ENCODE measurements around the gene TBC1D8. TPM values are rescaled to one million over a fixed set of nuclear protein-coding genes. Genes with fewer than 3 reads are reported as not detected.

The TBC1D8 gene
- total RNA-seq, 1 experiment from 2014 or later, result 29.8 TPM

DNA sequence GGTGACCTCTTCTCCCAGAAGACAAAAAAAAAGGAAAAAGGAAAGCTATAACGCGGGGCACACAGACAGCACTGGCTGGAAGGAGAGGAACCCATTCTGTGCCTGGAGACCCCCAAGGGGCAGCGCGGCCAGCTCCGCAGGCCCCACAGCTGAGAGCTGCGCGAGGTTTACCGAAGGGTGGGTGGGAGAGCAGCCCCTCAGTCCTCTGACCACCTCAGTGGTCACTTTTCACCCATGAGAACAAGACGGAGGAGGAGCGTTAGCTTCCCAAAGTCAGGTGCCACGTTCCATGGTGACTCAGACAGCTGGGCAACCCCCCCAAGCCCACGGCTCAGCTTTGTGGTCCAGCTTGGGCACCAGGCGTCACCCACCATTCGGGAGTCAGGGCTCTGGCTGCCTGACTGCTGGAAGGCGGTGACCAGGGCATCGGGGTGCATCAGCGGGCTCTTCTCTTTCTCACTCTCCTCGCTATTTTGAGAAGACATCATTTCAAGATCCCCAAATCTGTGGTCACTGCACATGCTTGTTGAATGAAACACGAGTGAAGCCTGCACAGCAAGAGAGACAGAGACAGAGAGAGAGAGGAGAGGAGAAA, 113.9 kb downstream of the TBC1D8 start:
- Histone ChIP-seq H3K27me3 (ENCODE audit: control insufficient read depth, insufficient read depth, low read length) (no peaks in the 10 kb centered on the region), H3K36me3 (replicated peaks; ENCODE audit: control insufficient read depth, insufficient read depth, low read length) (peaks cover 11% of the 10 kb centered on the region), H3K4me3 (ENCODE audit: insufficient read depth, low read depth, low read length) (no peak overlapping the region)
- DNase-seq, result no peak

GRCh38 chr2:101036562-101036961, 114.6 kb downstream of the TBC1D8 start:
- no peak overlapping the region for H3K4me3 ChIP-seq (ENCODE audit: insufficient read depth, low read depth, low read length)
- H3K36me3 ChIP-seq (replicated peaks; ENCODE audit: control insufficient read depth, insufficient read depth, low read length), result peaks cover 12% of the 10 kb centered on the region
- DNase-seq, result peak; percentile 60
- H3K27me3 ChIP-seq (ENCODE audit: control insufficient read depth, insufficient read depth, low read length), result no peaks in the 10 kb centered on the region

GRCh38 chr2:101032084-101032776, 119.0 kb downstream of the TBC1D8 start:
- H3K4me3 ChIP-seq (ENCODE audit: insufficient read depth, low read depth, low read length), result no peak overlapping the region
- no peak for DNase-seq
- peaks cover 17% of the 10 kb centered on the region for H3K36me3 ChIP-seq (replicated peaks; ENCODE audit: control insufficient read depth, insufficient read depth, low read length)
- no peaks in the 10 kb centered on the region for H3K27me3 ChIP-seq (ENCODE audit: control insufficient read depth, insufficient read depth, low read length)

- DNase-seq, result no peak
- Histone ChIP-seq H3K36me3 (replicated peaks; ENCODE audit: control insufficient read depth, insufficient read depth, low read length) (peaks cover 17% of the 10 kb centered on the region), H3K4me3 (ENCODE audit: insufficient read depth, low read depth, low read length) (no peak overlapping the region), H3K27me3 (ENCODE audit: control insufficient read depth, insufficient read depth, low read length) (no peaks in the 10 kb centered on the region)
Measured at GRCh38 chr2:101030866-101031554, 120.2 kb downstream of the TBC1D8 start.

GRCh38 chr2:101027852-101028251, 123.3 kb downstream of the TBC1D8 start:
- no peak for DNase-seq
- H3K4me3 ChIP-seq (ENCODE audit: insufficient read depth, low read depth, low read length), result no peak overlapping the region

GRCh38 chr2:101026923-101027469, 124.2 kb downstream of the TBC1D8 start:
- peak; percentile 36 for DNase-seq
- no peak overlapping the region for H3K4me3 ChIP-seq (ENCODE audit: insufficient read depth, low read depth, low read length)
- peaks cover 10% of the 10 kb centered on the region for H3K36me3 ChIP-seq (replicated peaks; ENCODE audit: control insufficient read depth, insufficient read depth, low read length)

More at GRCh38 chr2:101027852-101028251, 123.3 kb downstream of the TBC1D8 start:
- Histone ChIP-seq H3K36me3 (replicated peaks; ENCODE audit: control insufficient read depth, insufficient read depth, low read length) (peaks cover 10% of the 10 kb centered on the region), H3K27me3 (ENCODE audit: control insufficient read depth, insufficient read depth, low read length) (no peaks in the 10 kb centered on the region)

GRCh38 chr2:101026253-101026701, 124.9 kb downstream of the TBC1D8 start:
- peak; percentile 59 for DNase-seq
- peaks cover 14% of the 10 kb centered on the region for H3K36me3 ChIP-seq (replicated peaks; ENCODE audit: control insufficient read depth, insufficient read depth, low read length)
- no peaks in the 10 kb centered on the region for H3K27me3 ChIP-seq (ENCODE audit: control insufficient read depth, insufficient read depth, low read length)
- no peak overlapping the region for H3K4me3 ChIP-seq (ENCODE audit: insufficient read depth, low read depth, low read length)

More at GRCh38 chr2:101026923-101027469, 124.2 kb downstream of the TBC1D8 start:
- no peaks in the 10 kb centered on the region for H3K27me3 ChIP-seq (ENCODE audit: control insufficient read depth, insufficient read depth, low read length)

DNA sequence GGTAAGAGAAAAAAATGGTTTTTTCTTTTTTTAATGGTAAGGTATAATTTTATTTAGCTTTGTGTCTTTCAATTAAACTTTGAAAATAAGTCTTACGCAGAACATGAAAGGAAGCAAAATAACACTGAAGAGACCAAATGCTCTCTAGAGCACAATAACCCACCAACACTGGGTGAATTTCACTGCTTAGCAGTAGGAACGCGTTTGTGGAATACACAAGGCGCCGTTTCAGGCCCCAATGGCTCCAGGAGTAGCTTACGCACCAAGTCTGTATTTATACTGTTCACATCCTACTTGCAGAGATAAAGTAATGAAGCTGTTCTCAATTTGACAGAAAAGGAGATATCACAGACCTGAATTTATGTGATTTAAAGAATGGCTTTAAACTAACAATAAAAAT, 125.6 kb downstream of the TBC1D8 start:
- DNase-seq, result no peak
- H3K36me3 ChIP-seq (replicated peaks; ENCODE audit: control insufficient read depth, insufficient read depth, low read length), result peaks cover 15% of the 10 kb centered on the region
- no peak overlapping the region for H3K4me3 ChIP-seq (ENCODE audit: insufficient read depth, low read depth, low read length)
- no peaks in the 10 kb centered on the region for H3K27me3 ChIP-seq (ENCODE audit: control insufficient read depth, insufficient read depth, low read length)

- Histone ChIP-seq H3K36me3 (replicated peaks; ENCODE audit: control insufficient read depth, insufficient read depth, low read length) (peaks cover 16% of the 10 kb centered on the region), H3K27me3 (ENCODE audit: control insufficient read depth, insufficient read depth, low read length) (no peaks in the 10 kb centered on the region), H3K4me3 (ENCODE audit: insufficient read depth, low read depth, low read length) (no peak overlapping the region)
- DNase-seq, result no peak
Measured at GRCh38 chr2:101023327-101024107, 127.7 kb downstream of the TBC1D8 start.

- Histone ChIP-seq H3K27me3 (ENCODE audit: control insufficient read depth, insufficient read depth, low read length) (no peaks in the 10 kb centered on the region), H3K4me3 (ENCODE audit: insufficient read depth, low read depth, low read length) (no peak overlapping the region), H3K36me3 (replicated peaks; ENCODE audit: control insufficient read depth, insufficient read depth, low read length) (peaks cover 19% of the 10 kb centered on the region)
- DNase-seq, result no peak
Measured at GRCh38 chr2:101022221-101022620, 129.0 kb downstream of the TBC1D8 start.

DNA sequence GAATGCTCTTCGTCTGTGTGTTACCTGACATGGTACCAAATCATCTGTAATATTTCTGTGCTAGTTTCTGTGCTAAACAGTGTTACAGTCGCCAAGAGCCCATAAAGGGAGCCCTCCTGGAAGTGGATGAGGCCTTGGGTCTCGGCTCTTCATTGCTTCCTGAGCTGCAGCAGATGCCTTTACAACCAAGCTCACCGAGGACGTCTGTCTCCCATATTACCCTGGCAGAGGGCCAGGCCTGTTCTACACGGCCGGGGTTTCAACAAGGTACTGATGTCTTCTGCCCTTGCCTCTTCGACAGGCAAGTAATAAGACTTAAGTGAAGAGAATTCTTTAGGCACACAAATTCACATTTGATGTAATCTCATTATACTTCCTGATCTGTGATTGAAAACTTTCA, 132.2 kb downstream of the TBC1D8 start:
- Histone ChIP-seq H3K27me3 (ENCODE audit: control insufficient read depth, insufficient read depth, low read length) (no peaks in the 10 kb centered on the region), H3K36me3 (replicated peaks; ENCODE audit: control insufficient read depth, insufficient read depth, low read length) (peaks cover 20% of the 10 kb centered on the region), H3K4me3 (ENCODE audit: insufficient read depth, low read depth, low read length) (no peak overlapping the region)
- DNase-seq, result no peak

- Histone ChIP-seq H3K36me3 (replicated peaks; ENCODE audit: control insufficient read depth, insufficient read depth, low read length) (peaks cover 22% of the 10 kb centered on the region), H3K27me3 (ENCODE audit: control insufficient read depth, insufficient read depth, low read length) (no peaks in the 10 kb centered on the region), H3K4me3 (ENCODE audit: insufficient read depth, low read depth, low read length) (no peak overlapping the region)
- DNase-seq, result no peak
Measured at GRCh38 chr2:101017371-101017770, 133.8 kb downstream of the TBC1D8 start.

DNA sequence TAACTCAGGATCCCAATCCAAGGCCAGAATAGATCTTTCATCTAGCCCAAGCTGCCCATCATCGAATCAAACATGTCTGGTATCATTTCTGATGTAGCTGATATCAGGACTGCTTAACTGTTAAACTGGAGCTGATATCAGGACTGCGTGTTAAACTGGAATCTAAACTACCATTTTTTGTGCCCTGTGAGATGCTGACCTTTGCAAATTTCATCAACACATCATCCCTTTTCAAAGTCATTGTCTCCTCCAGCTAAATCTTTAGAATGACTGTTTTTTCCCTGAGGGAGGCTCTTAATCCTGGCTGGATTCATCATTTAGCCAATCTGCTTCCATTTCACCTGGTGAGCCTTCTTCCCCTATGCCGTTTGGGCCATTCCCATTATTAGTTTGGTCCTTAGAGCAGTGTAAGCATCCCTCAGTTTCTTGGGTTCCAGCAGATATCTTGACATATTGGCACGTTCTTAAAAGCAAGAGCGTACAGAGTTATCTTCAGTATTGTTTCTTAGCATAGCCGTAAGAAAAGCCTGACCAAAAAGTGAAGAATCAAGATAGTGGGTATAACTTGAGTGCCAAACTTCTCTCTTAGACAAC, 136.8 kb downstream of the TBC1D8 start:
- no peaks in the 10 kb centered on the region for H3K27me3 ChIP-seq (ENCODE audit: control insufficient read depth, insufficient read depth, low read length)
- DNase-seq, result no peak
- peaks cover 12% of the 10 kb centered on the region for H3K36me3 ChIP-seq (replicated peaks; ENCODE audit: control insufficient read depth, insufficient read depth, low read length)
- no peak overlapping the region for H3K4me3 ChIP-seq (ENCODE audit: insufficient read depth, low read depth, low read length)

DNA sequence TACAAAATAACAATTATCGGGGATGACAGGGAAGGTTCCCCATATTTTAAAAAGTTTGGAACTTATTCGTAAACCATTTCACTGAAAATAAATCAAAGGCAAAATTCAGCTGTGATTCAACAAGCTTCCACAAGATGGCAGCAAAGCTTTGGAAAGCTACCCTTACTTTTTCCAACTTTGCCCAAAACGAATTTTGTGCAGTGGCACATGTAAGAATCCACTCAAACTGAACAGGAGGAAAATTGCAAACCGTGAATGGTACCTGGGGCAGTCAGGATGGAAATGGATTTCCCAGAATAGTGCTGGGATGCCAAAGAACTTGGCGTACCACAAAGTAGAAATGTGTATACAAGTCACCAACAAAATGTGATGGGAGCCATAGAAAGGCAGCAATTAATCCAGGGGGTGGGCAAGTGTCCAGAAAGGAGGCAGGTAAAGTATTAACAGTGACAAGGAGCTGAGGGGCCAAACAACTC, 138.4 kb downstream of the TBC1D8 start:
- Histone ChIP-seq H3K36me3 (replicated peaks; ENCODE audit: control insufficient read depth, insufficient read depth, low read length) (peaks cover 10% of the 10 kb centered on the region), H3K4me3 (ENCODE audit: insufficient read depth, low read depth, low read length) (no peak overlapping the region), H3K27me3 (ENCODE audit: control insufficient read depth, insufficient read depth, low read length) (no peaks in the 10 kb centered on the region)
- no peak for DNase-seq
